PC-9 (cell line): ENCODE data around the gene TMEM138. TPM values are rescaled to one million over a fixed set of nuclear protein-coding genes. Genes with fewer than 3 reads are reported as not detected.
A peak's percentile ranks its signal among the peaks of the same experiment; 100 is the strongest.

Experiments used
- BruUV-seq: library from RNA; stranded (reverse); fragments of 400-500 nt; replicated peaks from 2 replicates; lab custom pipeline; 2021; lab: Mats Ljungman, UMichigan
- CTCF ChIA-PET: fragments of 300-600 bp; sonication (Branson Sonifier 250); formaldehyde crosslinking; loops from one replicate; lab custom pipeline; 2022; ENCODE audit warnings: antibody characterized with exemption; lab: Charles Lee
- POLR2A ChIA-PET: fragments of 300-600 bp; sonication (Branson Sonifier 250); formaldehyde crosslinking; loops from one replicate; lab custom pipeline; 2022; ENCODE audit warnings: antibody characterized with exemption; ENCODE audit not compliant: unreplicated experiment; lab: Charles Lee
- DNase-seq, 2 experiments: peaks; one replicate each; pipeline versions ENCODE4 v3.0.0 to v3.0.0-alpha.2; 2015 to 2022; ENCODE audit warnings: mixed read lengths in 1 of 2
- H2AFZ ChIP-seq: fragments of 200-600 bp; sonication (generic); 2 replicates; pipeline ENCODE4 v1.8.1; 2017; ENCODE audit warnings: antibody characterized with exemption
- H3F3A ChIP-seq: fragments of 200-600 bp; sonication (generic); 2 replicates; pipeline ENCODE4 v1.8.1; 2017; ENCODE audit warnings: antibody characterized with exemption, mild to moderate bottlenecking, low read depth; ENCODE audit not compliant: insufficient read depth
- H3K27ac ChIP-seq: fragments of 200-600 bp; sonication (generic); 2 replicates; pipeline ENCODE4 v1.6.1; 2016; ENCODE audit warnings: mixed run types
- H3K27me3 ChIP-seq: fragments of 200-600 bp; sonication (generic); 2 replicates; pipeline ENCODE4 v1.6.1; 2016; ENCODE audit warnings: low read depth, mixed run types; ENCODE audit not compliant: insufficient read depth
- H3K36me3 ChIP-seq: fragments of 200-600 bp; sonication (generic); 2 replicates; pipeline ENCODE4 v1.6.1; 2016; ENCODE audit warnings: low read depth, mixed run types
- H3K4me1 ChIP-seq: fragments of 200-600 bp; sonication (generic); replicated peaks from 2 replicates; pipeline ENCODE4 v1.6.1; 2016; ENCODE audit warnings: mixed run types; ENCODE audit not compliant: insufficient read depth
- H3K4me2 ChIP-seq: fragments of 200-600 bp; sonication (generic); 2 replicates; pipeline ENCODE4 v1.6.1; 2017; ENCODE audit warnings: mixed run types
- H3K4me3 ChIP-seq: fragments of 200-600 bp; sonication (generic); 2 replicates; pipeline ENCODE4 v1.6.1; 2016; ENCODE audit warnings: mixed run types
- H3K79me2 ChIP-seq: fragments of 200-600 bp; sonication (generic); 2 replicates; pipeline ENCODE4 v1.6.1; 2017; ENCODE audit warnings: low read depth, mixed run types
- H3K9me2 ChIP-seq: fragments of 200-600 bp; sonication (generic); 2 replicates; pipeline ENCODE4 v1.8.1; 2017; ENCODE audit warnings: mild to moderate bottlenecking; ENCODE audit not compliant: insufficient read depth
- H3K9me3 ChIP-seq: fragments of 200-600 bp; sonication (generic); 2 replicates; pipeline ENCODE4 v1.8.1; 2016; ENCODE audit warnings: low read depth; ENCODE audit not compliant: insufficient read depth
- H4K20me1 ChIP-seq: fragments of 200-600 bp; sonication (generic); 2 replicates; pipeline ENCODE4 v1.8.1; 2017; ENCODE audit not compliant: insufficient read depth
- EZH2 ChIP-seq: fragments of 200-600 bp; sonication (generic); IDR thresholded peaks from 2 replicates; pipeline ENCODE4 v1.8.0; 2017; ENCODE audit warnings: antibody characterized with exemption, low read depth
- intact Hi-C: fragments of 100-400 bp; cut with micrococcal nuclease; formaldehyde crosslinking; loops from one replicate; pipeline ENCODE4 v1.10.0; 2022; ENCODE audit not compliant: unreplicated experiment
- total RNA-seq: library from RNA; stranded (reverse); gene quantifications from 2 replicates; pipeline ENCODE4 v1.2.3, GENCODE V29; 2021
- TF ChIP-seq, protein P1 (sequence below): fragments of 200-600 bp; sonication (generic); conservative IDR thresholded peaks from 2 replicates; pipeline ENCODE4 v1.6.1; 2017; ENCODE audit warnings: mixed run types, antibody characterized with exemption, mild to moderate bottlenecking, moderate library complexity

The TMEM138 gene
- total RNA-seq, 1 experiment from 2014 or later = 46.1 TPM

DNA sequence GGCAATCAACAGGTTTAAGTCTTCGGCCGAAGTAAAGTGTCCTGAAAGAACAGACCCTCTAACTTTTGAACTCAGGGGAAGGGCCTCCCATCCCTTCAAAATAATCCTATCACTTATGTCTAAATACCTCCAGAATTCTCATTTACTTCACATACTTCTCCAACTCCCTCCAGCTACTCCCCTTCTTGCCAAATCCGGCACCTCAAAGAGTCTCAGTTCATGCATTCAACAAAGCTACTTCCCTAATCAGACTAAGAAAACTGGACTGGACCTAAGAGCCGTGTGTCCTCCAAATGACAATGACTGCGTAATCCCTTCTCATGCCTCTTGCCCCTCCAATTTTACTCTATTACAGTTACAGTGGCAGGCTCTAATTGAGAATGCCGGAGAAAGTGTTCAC lies 30.5 kb upstream of the TMEM138 start:
- ChIA-PET POLR2A (interaction anchor here (0.6 kb wide), 1 partner anchor 1730 kb away, joined by 3 read pairs; no protein-coding TSS in a partner anchor), CTCF (interaction anchor here (0.6 to 0.8 kb wide), 2 partner anchors 33 to 43 kb away, joined by 4 to 7 read pairs; no protein-coding TSS in a partner anchor)
- Histone ChIP-seq H3K4me2 (peak overlapping the region; percentile 96), H3K36me3 (peaks cover 11% of the 10 kb centered on the region), H2AFZ (no peak overlapping the region), H3K4me1 (peaks cover 35% of the 10 kb centered on the region), H3K79me2 (peaks cover 70% of the 10 kb centered on the region), H3F3A (peaks cover 31% of the 10 kb centered on the region), H3K4me3 (peak overlapping the region; percentile 99), H3K9me2 (no peaks in the 10 kb centered on the region), H3K9me3 (no peaks in the 10 kb centered on the region), H4K20me1 (peaks cover 37% of the 10 kb centered on the region), H3K27ac (no peak overlapping the region), H3K27me3 (no peaks in the 10 kb centered on the region)
- TF ChIP-seq, protein P1, sequence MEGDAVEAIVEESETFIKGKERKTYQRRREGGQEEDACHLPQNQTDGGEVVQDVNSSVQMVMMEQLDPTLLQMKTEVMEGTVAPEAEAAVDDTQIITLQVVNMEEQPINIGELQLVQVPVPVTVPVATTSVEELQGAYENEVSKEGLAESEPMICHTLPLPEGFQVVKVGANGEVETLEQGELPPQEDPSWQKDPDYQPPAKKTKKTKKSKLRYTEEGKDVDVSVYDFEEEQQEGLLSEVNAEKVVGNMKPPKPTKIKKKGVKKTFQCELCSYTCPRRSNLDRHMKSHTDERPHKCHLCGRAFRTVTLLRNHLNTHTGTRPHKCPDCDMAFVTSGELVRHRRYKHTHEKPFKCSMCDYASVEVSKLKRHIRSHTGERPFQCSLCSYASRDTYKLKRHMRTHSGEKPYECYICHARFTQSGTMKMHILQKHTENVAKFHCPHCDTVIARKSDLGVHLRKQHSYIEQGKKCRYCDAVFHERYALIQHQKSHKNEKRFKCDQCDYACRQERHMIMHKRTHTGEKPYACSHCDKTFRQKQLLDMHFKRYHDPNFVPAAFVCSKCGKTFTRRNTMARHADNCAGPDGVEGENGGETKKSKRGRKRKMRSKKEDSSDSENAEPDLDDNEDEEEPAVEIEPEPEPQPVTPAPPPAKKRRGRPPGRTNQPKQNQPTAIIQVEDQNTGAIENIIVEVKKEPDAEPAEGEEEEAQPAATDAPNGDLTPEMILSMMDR = no peak
- no peak for TF ChIP-seq EZH2
- no TSS peak for BruUV-seq
- no peak for DNase-seq
- intact Hi-C loops = loop anchor here (2.0 to 10.0 kb wide), 4 partner anchors 61 to 295 kb away; partner anchors contain the start of gene TMEM216

DNA sequence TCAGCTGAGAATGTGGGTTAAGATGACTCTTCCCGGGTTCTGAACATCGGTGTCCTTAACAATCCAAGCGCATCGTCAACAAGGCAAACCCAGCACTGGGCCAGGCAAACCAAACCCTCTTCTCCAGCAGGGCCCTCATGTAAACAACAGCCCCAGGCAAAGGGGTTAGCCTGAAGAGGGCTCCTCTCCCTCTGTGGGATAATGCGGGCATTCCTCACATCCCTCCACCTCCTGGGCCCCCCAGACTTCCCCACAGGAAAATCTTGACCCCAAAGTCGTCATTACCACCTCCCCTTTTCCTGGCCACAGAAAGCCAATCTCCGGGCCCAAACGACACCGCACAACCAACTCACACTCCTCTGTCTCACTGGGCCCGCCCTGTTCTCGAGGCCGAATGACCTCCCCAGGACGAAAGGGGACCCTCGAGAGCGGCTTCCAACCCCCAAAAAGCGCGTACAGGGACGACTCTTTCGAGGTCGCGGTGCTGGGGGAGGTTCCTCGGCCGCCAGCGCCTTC lies 29.8 kb upstream of the TMEM138 start:
- Histone ChIP-seq H3K36me3 (peaks cover 11% of the 10 kb centered on the region), H3F3A (peaks cover 31% of the 10 kb centered on the region), H3K27ac (peak overlapping the region; percentile 64), H3K27me3 (no peaks in the 10 kb centered on the region), H3K4me3 (peak overlapping the region; percentile 99), H3K9me2 (no peaks in the 10 kb centered on the region), H2AFZ (peak overlapping the region; percentile 94), H3K4me2 (peak overlapping the region; percentile 96), H3K79me2 (peaks cover 63% of the 10 kb centered on the region), H3K4me1 (peaks cover 35% of the 10 kb centered on the region), H4K20me1 (peaks cover 30% of the 10 kb centered on the region), H3K9me3 (no peaks in the 10 kb centered on the region)
- CTCF ChIA-PET = no interaction called here
- TSS peak; percentile 35 for BruUV-seq
- no peak for DNase-seq
- TF ChIP-seq EZH2 = no peak
- TF ChIP-seq, protein P1 = no peak
- POLR2A ChIA-PET = no interaction called here
- intact Hi-C loops = loop anchor here (2.0 to 10.0 kb wide), 4 partner anchors 60 to 294 kb away; partner anchors contain the start of gene TMEM216

DNA sequence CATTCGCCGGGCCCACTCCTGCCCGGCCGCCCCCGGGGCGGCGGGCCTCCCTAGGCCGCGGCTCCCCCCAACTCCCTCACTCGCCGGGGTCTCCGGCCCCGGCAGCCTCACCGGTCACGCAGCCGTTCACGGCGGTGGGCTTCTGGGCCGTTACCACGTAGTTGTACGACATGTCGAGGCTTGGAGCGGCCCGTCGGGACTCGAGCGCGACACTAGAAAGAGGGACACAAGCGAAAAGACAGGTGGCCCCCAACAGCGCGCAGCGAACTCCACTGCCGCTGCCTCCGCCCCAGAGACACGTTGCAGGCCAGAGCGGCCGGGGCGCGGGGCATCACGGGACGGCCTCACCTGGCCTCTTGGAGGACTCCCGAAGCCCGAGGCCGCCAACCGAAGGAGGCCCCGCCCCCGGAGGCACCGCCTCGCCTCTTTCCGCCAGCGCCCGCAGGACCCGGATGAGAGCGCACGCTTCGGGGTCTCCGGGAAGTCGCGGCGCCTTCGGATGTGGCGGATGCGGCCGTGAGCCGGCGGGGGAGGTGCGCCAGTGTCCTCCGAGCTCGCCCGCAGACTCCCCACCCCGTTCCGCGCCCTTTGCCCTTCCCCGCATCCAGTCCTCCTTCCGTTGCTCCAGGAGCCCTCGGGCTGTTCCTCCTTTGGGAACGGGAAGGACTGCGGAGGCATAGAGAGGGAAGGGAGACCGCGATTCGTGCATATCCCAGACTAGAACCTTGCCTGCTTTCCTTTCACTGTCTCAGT lies 29.2 kb upstream of the TMEM138 start, which contains the start of the genes DDB1 and TKFC:
Gene DDB1, minus strand, starts transcription at position 309 of the 753 bp plus-strand sequence. Its CDS starts 137 bp downstream, at position 172.
Gene TKFC, plus strand, starts transcription at position 432 of the 753 bp plus-strand sequence. CDS start 1,501 bp downstream, outside the sequence.
- ChIA-PET POLR2A (interaction anchor here (0.6 kb wide), 2 partner anchors 11 to 368 kb away, joined by 3 to 5 read pairs; no protein-coding TSS in a partner anchor), CTCF (interaction anchor here (0.6 to 1.4 kb wide), 3 partner anchors 52 to 1551 kb away, joined by 3 to 9 read pairs (median 4); no protein-coding TSS in a partner anchor)
- DNase-seq = peak; percentile 88 to 99
- Histone ChIP-seq H2AFZ (peak within 1 kb of the TSS; percentile 94), H3K36me3 (peaks cover 7% of the 10 kb centered on the region), H3K9me2 (no peaks in the 10 kb centered on the region), H3K4me3 (peak within 1 kb of the TSS; percentile 99), H3K9me3 (no peaks in the 10 kb centered on the region), H3F3A (peaks cover 31% of the 10 kb centered on the region), H3K79me2 (peaks cover 57% of the 10 kb centered on the region), H3K27me3 (no peaks in the 10 kb centered on the region), H4K20me1 (peaks cover 24% of the 10 kb centered on the region), H3K27ac (peak within 1 kb of the TSS; percentile 64), H3K4me1 (peaks cover 35% of the 10 kb centered on the region), H3K4me2 (peak within 1 kb of the TSS; percentile 96)
- no TSS peak for BruUV-seq
- TF ChIP-seq, protein P1 = no peak; the same call in 1 of the 2 replicates
- no peak for TF ChIP-seq EZH2
- intact Hi-C loops = loop anchor here (2.0 to 10.0 kb wide), 4 partner anchors 60 to 294 kb away; partner anchors contain the start of gene TMEM216
